Lower lobe of right lung (tissue), 2 donors: ENCODE measurements around the gene TMC1. TPM values are rescaled to one million over a fixed set of nuclear protein-coding genes. Genes with fewer than 3 reads are reported as not detected.

ENCODE experiments used
- ATAC-seq, 2 donors: fragments of 200-7000 bp; cut with Tn5 transposase; one replicate each; pipeline ENCODE4 v1.9.1; 2020 to 2022; ENCODE audit warnings: mild to moderate bottlenecking in 2 of 2, moderate library complexity in 2 of 2
- DNase-seq: peaks from one replicate; pipeline ENCODE4 v3.0.0-alpha.2; 2020
- H3K27ac ChIP-seq: fragments of 200-600 bp; one replicate; pipeline ENCODE4 v1.8.0; 2022
- H3K27me3 ChIP-seq: fragments of 200-600 bp; one replicate; pipeline ENCODE4 v1.8.0; 2022; ENCODE audit warnings: low read depth
- H3K36me3 ChIP-seq: fragments of 200-600 bp; one replicate; pipeline ENCODE4 v1.8.0; 2022; ENCODE audit warnings: mild to moderate bottlenecking
- H3K4me1 ChIP-seq: fragments of 200-600 bp; one replicate; pipeline ENCODE4 v1.8.0; 2022
- H3K4me3 ChIP-seq: fragments of 200-600 bp; one replicate; pipeline ENCODE4 v1.8.0; 2022; ENCODE audit warnings: mild to moderate bottlenecking
- H3K9me3 ChIP-seq: fragments of 200-600 bp; one replicate; pipeline ENCODE4 v1.8.0; 2022
- CTCF ChIP-seq: fragments of 200-600 bp; IDR thresholded peaks from one replicate; pipeline ENCODE4 v1.8.0; 2022; ENCODE audit warnings: antibody characterized with exemption, mild to moderate bottlenecking
- intact Hi-C: fragments of 100-400 bp; cut with DNase I; formaldehyde crosslinking; loops from one replicate; pipeline ENCODE4 v1.11.0; 2022
- total RNA-seq: library from RNA; stranded (reverse); fragmentation: NEBNext Ultra II Directional; extraction: Animal tissue kit (Norgen Biotek cat#: 25700); gene quantifications from one replicate; pipeline ENCODE4 v1.2.1, GENCODE V29; 2021
- donor health status: DM: no; HTN: yes; CAD: no; lungs with severe emphysema.

TMC1 gene
- total RNA-seq, 1 donor from 2014 or later, result not detected

GRCh38 chr9:72636621-72637020 lies 115.2 kb downstream of the TMC1 start:
- DNase-seq (no peak), ATAC-seq (no peak)
- no peak for TF ChIP-seq CTCF
- no peak overlapping the region for H3K4me3 ChIP-seq
- no peaks in the 10 kb centered on the region for H3K36me3 ChIP-seq
- no peaks in the 10 kb centered on the region for H3K4me1 ChIP-seq
- no peaks in the 10 kb centered on the region for H3K27me3 ChIP-seq
- H3K27ac ChIP-seq, result no peak overlapping the region
- intact Hi-C loops, result no loop called here
- peaks cover 8% of the 10 kb centered on the region for H3K9me3 ChIP-seq

- H3K9me3 ChIP-seq, result no peaks in the 10 kb centered on the region
- no peak for TF ChIP-seq CTCF
- no peak overlapping the region for H3K27ac ChIP-seq
- intact Hi-C loops, result no loop called here
- ATAC-seq, result no peak
- H3K27me3 ChIP-seq, result no peaks in the 10 kb centered on the region
- no peaks in the 10 kb centered on the region for H3K4me1 ChIP-seq
- no peak overlapping the region for H3K4me3 ChIP-seq
- DNase-seq, result no peak
- H3K36me3 ChIP-seq, result no peaks in the 10 kb centered on the region
Measured at GRCh38 chr9:72643651-72644050, 122.2 kb downstream of the TMC1 start.

GRCh38 chr9:72646061-72646460 lies 124.7 kb downstream of the TMC1 start:
- DNase-seq (no peak), ATAC-seq (no peak)
- H3K27ac ChIP-seq, result no peak overlapping the region
- H3K4me1 ChIP-seq, result no peaks in the 10 kb centered on the region
- no peak for TF ChIP-seq CTCF
- intact Hi-C loops, result no loop called here
- H3K4me3 ChIP-seq, result no peak overlapping the region
- H3K36me3 ChIP-seq, result no peaks in the 10 kb centered on the region
- no peaks in the 10 kb centered on the region for H3K9me3 ChIP-seq
- H3K27me3 ChIP-seq, result no peaks in the 10 kb centered on the region

- Histone ChIP-seq H3K36me3 (no peaks in the 10 kb centered on the region), H3K27ac (no peak overlapping the region), H3K27me3 (no peaks in the 10 kb centered on the region), H3K4me3 (no peak overlapping the region), H3K4me1 (no peaks in the 10 kb centered on the region), H3K9me3 (no peaks in the 10 kb centered on the region)
- no peak for TF ChIP-seq CTCF
- intact Hi-C loops, result no loop called here
- ATAC-seq, result no peak
- DNase-seq, result no peak
Measured at GRCh38 chr9:72648324-72649126, 127.1 kb downstream of the TMC1 start.

GRCh38 chr9:72649127-72649442 lies 127.7 kb downstream of the TMC1 start:
- Histone ChIP-seq H3K36me3 (no peaks in the 10 kb centered on the region), H3K4me3 (no peak overlapping the region), H3K9me3 (no peaks in the 10 kb centered on the region), H3K4me1 (no peaks in the 10 kb centered on the region), H3K27ac (no peak overlapping the region), H3K27me3 (no peaks in the 10 kb centered on the region)
- intact Hi-C loops, result no loop called here
- ATAC-seq (no peak), DNase-seq (no peak)
- no peak for TF ChIP-seq CTCF
